Trophoblast cell (in vitro differentiated cells and primary cell): ENCODE data around the gene TUT7.

Experiments used
- DNase-seq, 2 donors: peaks; one replicate each; pipeline ENCODE4 v3.0.0-alpha.2; 2016
- H2AFZ ChIP-seq: 2 replicates; pipeline ENCODE4 v1.6.1; 2013; ENCODE audit warnings: low read length, moderate library complexity, mild to moderate bottlenecking; ENCODE audit not compliant: insufficient read depth, poor library complexity
- H2AK5ac ChIP-seq: 2 replicates; pipeline ENCODE4 v1.6.1; 2013; ENCODE audit warnings: mild to moderate bottlenecking, low read length
- H2BK120ac ChIP-seq: 2 replicates; pipeline ENCODE4 v1.6.1; 2013; ENCODE audit warnings: low read length, mild to moderate bottlenecking, moderate library complexity; ENCODE audit not compliant: insufficient read depth, poor library complexity
- H2BK12ac ChIP-seq: 2 replicates; pipeline ENCODE4 v1.6.1; 2013; ENCODE audit warnings: mild to moderate bottlenecking, low read length, moderate library complexity
- H2BK5ac ChIP-seq: 2 replicates; pipeline ENCODE4 v1.6.1; 2013; ENCODE audit warnings: low read length, low read depth, moderate library complexity, mild to moderate bottlenecking; ENCODE audit not compliant: poor library complexity
- H3K14ac ChIP-seq: 2 replicates; pipeline ENCODE4 v1.6.1; 2013; ENCODE audit warnings: mild to moderate bottlenecking, low read length
- H3K18ac ChIP-seq: 2 replicates; pipeline ENCODE4 v1.6.1; 2013; ENCODE audit warnings: mild to moderate bottlenecking, low read length
- H3K23ac ChIP-seq: 2 replicates; pipeline ENCODE4 v1.6.1; 2013; ENCODE audit warnings: low read length
- H3K27ac ChIP-seq: 2 replicates; pipeline ENCODE4 v1.5.1; 2013; ENCODE audit warnings: low read depth, mild to moderate bottlenecking, inconsistent platforms, low read length, moderate library complexity
- H3K27me3 ChIP-seq: 2 replicates; pipeline ENCODE4 v1.6.1; 2013; ENCODE audit warnings: inconsistent platforms, mild to moderate bottlenecking, low read length, moderate library complexity; ENCODE audit not compliant: insufficient read depth
- H3K36me3 ChIP-seq, 2 experiments: 1 replicate in 1 of 2; 2 replicates in 1 of 2; pipeline ENCODE4 v1.6.1; 2013; ENCODE audit warnings: low read length in 2 of 2, mild to moderate bottlenecking in 2 of 2, moderate library complexity in 1 of 2; ENCODE audit not compliant: insufficient read depth in 2 of 2, control insufficient read depth in 1 of 2
- H3K4ac ChIP-seq: 2 replicates; pipeline ENCODE4 v1.6.1; 2013; ENCODE audit warnings: low read depth, mild to moderate bottlenecking, low read length, moderate library complexity
- H3K4me1 ChIP-seq, 2 experiments: 1 replicate in 1 of 2; 2 replicates in 1 of 2; pipeline ENCODE4 v1.6.1; 2013; ENCODE audit warnings: low read length in 2 of 2, mild to moderate bottlenecking in 2 of 2, moderate library complexity in 1 of 2; ENCODE audit not compliant: insufficient read depth in 2 of 2, control insufficient read depth in 1 of 2
- H3K4me2 ChIP-seq: 2 replicates; pipeline ENCODE4 v1.6.1; 2013; ENCODE audit warnings: inconsistent platforms, mild to moderate bottlenecking, low read length, moderate library complexity
- H3K4me3 ChIP-seq: 2 replicates; pipeline ENCODE4 v1.5.1; 2013; ENCODE audit warnings: mild to moderate bottlenecking, low read depth, low read length, inconsistent platforms
- H3K79me1 ChIP-seq: one replicate; pipeline ENCODE4 v1.6.1; 2013; ENCODE audit warnings: low read length
- H3K79me2 ChIP-seq: 2 replicates; pipeline ENCODE4 v1.6.1; 2013; ENCODE audit warnings: low read length, mild to moderate bottlenecking; ENCODE audit not compliant: control insufficient read depth, insufficient read depth, poor library complexity
- H3K9ac ChIP-seq: 2 replicates; pipeline ENCODE4 v1.6.1; 2013; ENCODE audit warnings: mild to moderate bottlenecking, low read length
- H3K9me3 ChIP-seq: 2 replicates; pipeline ENCODE4 v1.6.1; 2013; ENCODE audit warnings: low read depth, mild to moderate bottlenecking, control low read depth, inconsistent platforms, low read length; ENCODE audit not compliant: insufficient read depth
- H4K12ac ChIP-seq: 2 replicates; pipeline ENCODE4 v1.6.1; 2013; ENCODE audit warnings: low read depth, mild to moderate bottlenecking, low read length, moderate library complexity
- H4K8ac ChIP-seq: 2 replicates; pipeline ENCODE4 v1.6.1; 2013; ENCODE audit warnings: low read depth, mild to moderate bottlenecking, low read length, moderate library complexity
- H4K91ac ChIP-seq: one replicate; pipeline ENCODE4 v1.6.1; 2013; ENCODE audit warnings: low read depth, mild to moderate bottlenecking, low read length, moderate library complexity
- WGBS: extraction: QIAGEN DNeasy Blood & Tissue Kit; methylation state at CpG from one replicate; pipeline ENCODE4 v1.1.7; 2013; ENCODE audit warnings: missing lambda C conversion rate; ENCODE audit not compliant: insufficient read length, insufficient coverage; ENCODE audit errors: extremely low coverage; 5-methylcytosine and 5-hydroxymethylcytosine counted together

The TUT7 gene

DNA sequence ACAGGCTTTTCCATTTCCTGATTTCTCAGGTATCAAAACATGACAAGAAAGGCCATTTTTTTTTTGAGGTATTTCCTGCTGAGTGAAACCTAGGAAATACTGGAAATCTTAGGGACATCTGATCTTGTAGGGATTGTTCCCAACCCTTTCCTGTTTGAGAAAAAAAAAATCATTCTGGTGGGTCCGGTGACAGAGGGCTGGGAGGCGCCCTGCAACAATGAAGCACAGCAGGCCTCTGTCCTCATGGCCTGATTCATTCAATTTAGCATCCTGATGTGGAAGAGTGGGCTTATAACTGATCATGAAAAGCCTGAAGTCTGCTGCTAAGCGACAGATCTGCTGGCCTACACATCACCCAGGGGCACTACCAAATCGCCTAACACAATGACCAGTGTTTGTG is 91.7 kb downstream of the TUT7 start:
- Histone ChIP-seq H3K9me3 (no peaks in the 10 kb centered on the region), H2AFZ (no peak overlapping the region), H3K36me3 (peaks cover 14 to 17% of the 10 kb centered on the region in 2 experiments), H4K8ac (no peak overlapping the region), H3K27ac (no peak overlapping the region), H3K79me2 (no peaks in the 10 kb centered on the region), H3K9ac (no peak overlapping the region), H3K23ac (no peak overlapping the region), H3K14ac (no peak overlapping the region), H3K79me1 (no peaks in the 10 kb centered on the region), H2BK120ac (no peak overlapping the region), H2BK12ac (no peak overlapping the region), H3K4me1 (no peaks in the 10 kb centered on the region), H3K4me3 (no peak overlapping the region), H3K27me3 (no peaks in the 10 kb centered on the region), H2AK5ac (no peak overlapping the region), H3K4me2 (no peak overlapping the region), H2BK5ac (no peak overlapping the region), H3K18ac (no peak overlapping the region), H3K4ac (no peak overlapping the region), H4K12ac (no peak overlapping the region), H4K91ac (no peak overlapping the region)
- no CpG with 5 or more reads among the region's 4 CpGs for WGBS
- DNase-seq, result no peak

DNA sequence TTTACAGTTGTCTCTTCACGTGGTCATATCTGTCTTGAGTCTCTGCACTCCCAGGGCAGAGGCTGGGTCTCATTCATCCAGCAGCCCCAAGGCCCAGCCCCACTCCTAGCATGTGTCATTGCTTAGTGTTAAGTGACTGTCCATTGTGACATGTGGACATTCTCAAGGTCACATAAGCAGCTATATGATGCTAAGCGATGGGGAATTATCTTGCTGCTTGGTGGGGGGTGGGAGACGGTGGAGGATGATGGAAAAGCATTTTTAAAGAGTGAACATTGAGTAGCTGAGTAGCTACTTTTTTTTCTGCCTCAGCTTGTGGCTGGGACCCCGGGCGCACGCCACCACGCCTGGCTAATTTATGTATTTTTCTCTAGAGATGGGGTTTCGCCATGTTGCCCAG is 94.7 kb downstream of the TUT7 start, which contains the start of gene C9orf153:
C9orf153 (minus strand) TSS at position 101 of the 400 bp plus-strand sequence. CDS start 30,054 bp downstream, outside the sequence.
- Histone ChIP-seq H2BK5ac (no peak within 1 kb of the TSS), H2AFZ (no peak within 1 kb of the TSS), H3K14ac (no peak within 1 kb of the TSS), H3K4me2 (no peak within 1 kb of the TSS), H3K4ac (no peak within 1 kb of the TSS), H3K36me3 (peaks cover 12 to 17% of the 10 kb centered on the region in 2 experiments), H3K4me3 (no peak within 1 kb of the TSS), H2AK5ac (no peak within 1 kb of the TSS), H3K79me1 (no peaks in the 10 kb centered on the region), H4K12ac (no peak within 1 kb of the TSS), H3K4me1 (no peaks in the 10 kb centered on the region), H3K18ac (no peak within 1 kb of the TSS), H2BK12ac (no peak within 1 kb of the TSS), H3K9ac (no peak within 1 kb of the TSS), H4K8ac (no peak within 1 kb of the TSS), H3K27ac (no peak within 1 kb of the TSS), H3K79me2 (no peaks in the 10 kb centered on the region), H4K91ac (no peak within 1 kb of the TSS), H3K9me3 (no peaks in the 10 kb centered on the region), H3K23ac (no peak within 1 kb of the TSS), H2BK120ac (no peak within 1 kb of the TSS), H3K27me3 (no peaks in the 10 kb centered on the region)
- no CpG with 5 or more reads among the region's 8 CpGs for WGBS
- DNase-seq, result no peak

DNA sequence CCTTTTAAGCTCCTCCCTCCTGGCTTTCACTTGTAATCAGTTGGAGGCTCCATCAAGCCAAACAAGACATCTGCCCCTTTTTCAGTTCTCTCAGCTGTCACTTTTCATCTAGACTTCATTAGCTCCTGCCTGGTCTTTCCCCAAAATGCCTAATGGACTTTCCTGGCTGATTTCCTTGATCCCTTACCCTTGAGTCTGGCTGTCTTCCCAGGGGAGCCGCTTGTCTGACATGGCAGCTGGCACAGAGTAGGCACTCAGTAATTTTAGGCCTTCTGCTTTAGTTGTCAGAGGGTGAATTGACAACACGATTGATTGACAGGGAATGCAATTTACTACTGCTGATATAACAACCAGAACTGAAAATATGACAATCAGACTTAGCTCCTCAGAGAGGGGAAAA is 96.8 kb downstream of the TUT7 start:
- H3K9ac ChIP-seq, result no peak overlapping the region
- H3K27me3 ChIP-seq, result no peaks in the 10 kb centered on the region
- H3K9me3 ChIP-seq, result no peaks in the 10 kb centered on the region
- H3K79me2 ChIP-seq, result no peaks in the 10 kb centered on the region
- H3K18ac ChIP-seq, result no peak overlapping the region
- H3K36me3 ChIP-seq, result peaks cover 0 to 6% of the 10 kb centered on the region in 2 experiments
- H2BK5ac ChIP-seq, result no peak overlapping the region
- WGBS, result no CpG with 5 or more reads among the region's 2 CpGs
- H3K4me1 ChIP-seq, result no peaks in the 10 kb centered on the region
- DNase-seq, result no peak
- H3K79me1 ChIP-seq, result no peaks in the 10 kb centered on the region
- no peak overlapping the region for H3K4me3 ChIP-seq
- H3K27ac ChIP-seq, result no peak overlapping the region
- no peak overlapping the region for H2BK12ac ChIP-seq
- H4K91ac ChIP-seq, result no peak overlapping the region
- no peak overlapping the region for H3K4ac ChIP-seq
- no peak overlapping the region for H3K4me2 ChIP-seq
- H3K23ac ChIP-seq, result no peak overlapping the region
- no peak overlapping the region for H2AFZ ChIP-seq
- H2AK5ac ChIP-seq, result no peak overlapping the region
- H4K8ac ChIP-seq, result no peak overlapping the region
- H2BK120ac ChIP-seq, result no peak overlapping the region
- no peak overlapping the region for H4K12ac ChIP-seq
- no peak overlapping the region for H3K14ac ChIP-seq

DNA sequence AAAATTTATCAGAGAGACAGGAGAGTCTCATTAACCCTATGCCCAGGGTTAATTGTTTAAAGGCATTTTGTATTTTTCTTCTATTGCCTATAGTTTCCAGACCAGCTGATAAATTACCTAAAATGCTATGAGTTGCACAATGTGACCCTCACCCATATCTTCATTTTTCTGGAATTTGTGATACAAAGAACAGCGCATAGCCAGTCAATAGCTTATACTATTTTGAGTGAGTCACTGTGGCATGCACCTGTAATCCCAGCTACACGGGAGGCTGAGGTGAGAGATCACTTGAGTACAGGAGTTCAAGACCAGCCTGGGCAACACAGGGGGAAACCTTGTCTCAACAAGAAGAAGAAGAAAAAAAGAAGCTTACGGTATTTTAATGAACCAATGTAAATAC is 97.6 kb downstream of the TUT7 start:
- H3K27me3 ChIP-seq, result no peaks in the 10 kb centered on the region
- H3K9ac ChIP-seq, result no peak overlapping the region
- no peak overlapping the region for H2BK12ac ChIP-seq
- no peak overlapping the region for H3K4me2 ChIP-seq
- no peak overlapping the region for H4K12ac ChIP-seq
- no peak overlapping the region for H3K4ac ChIP-seq
- H3K23ac ChIP-seq, result no peak overlapping the region
- no peaks in the 10 kb centered on the region for H3K9me3 ChIP-seq
- peak; percentile 11 to 70 for DNase-seq
- H3K27ac ChIP-seq, result no peak overlapping the region
- H3K79me2 ChIP-seq, result no peaks in the 10 kb centered on the region
- no peak overlapping the region for H4K91ac ChIP-seq
- no peaks in the 10 kb centered on the region for H3K79me1 ChIP-seq
- no peak overlapping the region for H3K14ac ChIP-seq
- no peak overlapping the region for H3K4me3 ChIP-seq
- H4K8ac ChIP-seq, result no peak overlapping the region
- no peak overlapping the region for H2AFZ ChIP-seq
- no CpG with 5 or more reads among the region's 3 CpGs for WGBS
- H2BK120ac ChIP-seq, result no peak overlapping the region
- H2AK5ac ChIP-seq, result no peak overlapping the region
- H3K4me1 ChIP-seq, result no peaks in the 10 kb centered on the region
- H3K36me3 ChIP-seq, result peaks cover 0 to 6% of the 10 kb centered on the region in 2 experiments
- no peak overlapping the region for H2BK5ac ChIP-seq
- no peak overlapping the region for H3K18ac ChIP-seq
